ENCODE data around the gene DAP. TPM values are rescaled to one million over a fixed set of nuclear protein-coding genes. Genes with fewer than 3 reads are reported as not detected.

The DAP gene
- total and polyA plus RNA-seq, 4 donors: 49.9 to 131 (median 70.3) TPM

DNA sequence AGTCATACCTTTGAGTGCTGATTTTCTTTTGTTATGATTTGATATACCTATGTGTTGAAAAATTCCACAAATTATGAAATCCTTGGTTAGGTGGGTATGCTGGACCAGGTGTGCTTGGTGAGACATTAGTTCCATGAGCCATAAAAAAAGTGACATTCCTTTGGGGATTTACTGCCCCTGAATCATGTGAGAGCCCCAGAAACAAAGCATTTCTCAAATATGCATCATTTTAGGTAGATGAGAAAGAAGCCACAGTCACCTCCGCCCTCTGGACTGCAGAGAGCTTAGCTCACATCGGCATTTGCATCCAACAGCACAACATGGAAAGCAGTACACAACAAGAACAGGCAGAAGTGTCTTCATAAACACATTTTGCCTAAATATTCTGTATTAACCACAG, 55.3 kb downstream of the DAP start:
- Histone ChIP-seq H3K9me3 (ENCODE audit: control insufficient read depth in 4 of 4, insufficient read depth in 3 of 4, low read length in 3 of 4) (no peaks in the 10 kb centered on the region), H3K9ac (ENCODE audit: insufficient read depth in 1 of 2, low read length in 2 of 2) (no peak overlapping the region), H3K4me1 (ENCODE audit: control insufficient read depth in 5 of 5, insufficient read depth in 5 of 5, low read length in 5 of 5) (peaks cover 0 to 14% (median 0%) of the 10 kb centered on the region in 5 donors), H3K27me3 (ENCODE audit: control insufficient read depth in 3 of 3, insufficient read depth in 3 of 3, low read length in 2 of 3) (no peaks in the 10 kb centered on the region), H3K27ac (ENCODE audit: low read depth in 1 of 2, low read length in 1 of 2) (no peak overlapping the region), H3K4me3 (no peak overlapping the region), H3K36me3 (ENCODE audit: control insufficient read depth in 4 of 4, insufficient read depth in 4 of 4, low read length in 4 of 4) (peaks cover 0 to 6% (median 0%) of the 10 kb centered on the region in 4 donors)
- TF ChIP-seq, protein P1, sequence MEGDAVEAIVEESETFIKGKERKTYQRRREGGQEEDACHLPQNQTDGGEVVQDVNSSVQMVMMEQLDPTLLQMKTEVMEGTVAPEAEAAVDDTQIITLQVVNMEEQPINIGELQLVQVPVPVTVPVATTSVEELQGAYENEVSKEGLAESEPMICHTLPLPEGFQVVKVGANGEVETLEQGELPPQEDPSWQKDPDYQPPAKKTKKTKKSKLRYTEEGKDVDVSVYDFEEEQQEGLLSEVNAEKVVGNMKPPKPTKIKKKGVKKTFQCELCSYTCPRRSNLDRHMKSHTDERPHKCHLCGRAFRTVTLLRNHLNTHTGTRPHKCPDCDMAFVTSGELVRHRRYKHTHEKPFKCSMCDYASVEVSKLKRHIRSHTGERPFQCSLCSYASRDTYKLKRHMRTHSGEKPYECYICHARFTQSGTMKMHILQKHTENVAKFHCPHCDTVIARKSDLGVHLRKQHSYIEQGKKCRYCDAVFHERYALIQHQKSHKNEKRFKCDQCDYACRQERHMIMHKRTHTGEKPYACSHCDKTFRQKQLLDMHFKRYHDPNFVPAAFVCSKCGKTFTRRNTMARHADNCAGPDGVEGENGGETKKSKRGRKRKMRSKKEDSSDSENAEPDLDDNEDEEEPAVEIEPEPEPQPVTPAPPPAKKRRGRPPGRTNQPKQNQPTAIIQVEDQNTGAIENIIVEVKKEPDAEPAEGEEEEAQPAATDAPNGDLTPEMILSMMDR (IDR thresholded peaks at IDR 0.05; ENCODE audit: control extremely low read depth, extremely low read depth): no peak
- 95 to 98% methylated on average over 2 of the region's 2 CpGs for WGBS, 2 donors
- DNase-seq (no peak), ATAC-seq (ENCODE audit: insufficient read depth, low FRiP score) (no peak)

DNA sequence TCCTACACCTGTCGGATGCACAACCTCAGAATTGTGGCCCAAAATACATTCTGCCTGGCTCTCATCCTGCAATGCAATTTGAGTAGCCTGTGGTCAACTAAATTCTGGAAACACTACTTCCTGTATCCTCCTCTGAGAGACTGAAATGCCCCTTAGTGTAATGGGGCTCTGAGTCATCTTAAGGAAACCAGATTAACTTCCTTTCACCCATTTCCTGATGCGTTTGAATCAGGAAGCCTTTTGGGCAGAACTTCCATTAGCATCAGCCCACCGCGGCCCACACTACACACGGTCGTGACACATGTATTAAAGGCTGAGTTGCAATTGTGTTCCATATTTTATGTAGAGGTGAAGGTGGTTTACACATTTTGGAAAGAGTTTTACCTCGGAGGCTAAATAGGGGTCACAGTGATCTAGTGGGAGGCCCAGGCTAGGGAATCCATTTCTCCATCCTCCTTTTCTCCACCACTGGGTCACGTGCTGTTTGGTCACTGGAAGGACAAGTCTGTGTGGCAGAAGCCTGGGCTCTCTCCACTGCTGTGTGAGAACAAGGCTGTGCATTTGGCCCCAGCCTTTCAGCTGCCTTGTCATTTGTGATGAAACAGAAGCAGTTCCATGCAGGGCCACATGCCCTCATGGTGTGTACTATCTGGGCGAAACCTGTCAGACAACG, 55.9 kb downstream of the DAP start:
- peaks cover 0 to 4% (median under 1%) of the 10 kb centered on the region in 4 donors for H3K36me3 ChIP-seq (ENCODE audit: control insufficient read depth in 4 of 4, insufficient read depth in 4 of 4, low read length in 4 of 4)
- peak overlapping the region in 1 of 2 donors; percentile 31 for H3K27ac ChIP-seq (ENCODE audit: low read depth in 1 of 2, low read length in 1 of 2)
- H3K27me3 ChIP-seq (ENCODE audit: control insufficient read depth in 3 of 3, insufficient read depth in 3 of 3, low read length in 2 of 3): no peaks in the 10 kb centered on the region
- DNase-seq: no peak
- no peak overlapping the region for H3K9ac ChIP-seq (ENCODE audit: insufficient read depth in 1 of 2, low read length in 2 of 2)
- ATAC-seq (ENCODE audit: insufficient read depth, low FRiP score): peak; percentile 61
- H3K4me1 ChIP-seq (ENCODE audit: control insufficient read depth in 5 of 5, insufficient read depth in 5 of 5, low read length in 5 of 5): peaks cover 0 to 14% (median 0%) of the 10 kb centered on the region in 5 donors
- TF ChIP-seq, protein P1 (IDR thresholded peaks at IDR 0.05; ENCODE audit: control extremely low read depth, extremely low read depth): no peak
- WGBS, 2 donors: 43 to 58% methylated on average over 10 of the region's 10 CpGs
- H3K9me3 ChIP-seq (ENCODE audit: control insufficient read depth in 4 of 4, insufficient read depth in 3 of 4, low read length in 3 of 4): no peaks in the 10 kb centered on the region
- no peak overlapping the region for H3K4me3 ChIP-seq

DNA sequence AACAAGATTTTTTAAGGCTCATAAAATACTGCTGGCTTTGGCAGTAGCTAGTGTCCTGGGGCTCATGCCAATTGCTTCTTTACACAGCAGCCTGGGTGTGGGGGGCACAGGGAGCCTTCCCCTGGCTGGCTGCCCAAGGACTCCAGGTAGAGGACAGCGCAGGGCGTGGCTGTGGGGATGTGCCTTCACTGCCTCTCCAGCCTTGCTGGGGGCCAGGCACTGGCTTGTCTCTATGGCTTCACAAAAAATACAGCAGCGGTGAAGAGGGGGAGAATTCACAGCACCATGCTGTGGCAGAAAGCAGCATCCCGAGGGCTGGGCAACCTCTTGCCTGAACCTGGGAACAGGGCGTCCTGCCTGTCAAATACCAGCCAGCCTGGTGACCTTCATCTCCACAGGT, 57.4 kb downstream of the DAP start:
- ATAC-seq (ENCODE audit: insufficient read depth, low FRiP score) (no peak), DNase-seq (no peak)
- Histone ChIP-seq H3K4me1 (ENCODE audit: control insufficient read depth in 5 of 5, insufficient read depth in 5 of 5, low read length in 5 of 5) (peaks cover 0 to 14% (median 0%) of the 10 kb centered on the region in 5 donors), H3K27me3 (ENCODE audit: control insufficient read depth in 3 of 3, insufficient read depth in 3 of 3, low read length in 2 of 3) (no peaks in the 10 kb centered on the region), H3K9me3 (ENCODE audit: control insufficient read depth in 4 of 4, insufficient read depth in 3 of 4, low read length in 3 of 4) (no peaks in the 10 kb centered on the region), H3K27ac (ENCODE audit: low read depth in 1 of 2, low read length in 1 of 2) (peak overlapping the region in 1 of 2 donors; percentile 63), H3K36me3 (ENCODE audit: control insufficient read depth in 4 of 4, insufficient read depth in 4 of 4, low read length in 4 of 4) (peaks cover 0 to 4% (median 2%) of the 10 kb centered on the region in 4 donors), H3K4me3 (no peak overlapping the region), H3K9ac (ENCODE audit: insufficient read depth in 1 of 2, low read length in 2 of 2) (no peak overlapping the region)
- TF ChIP-seq, protein P1 (IDR thresholded peaks at IDR 0.05; ENCODE audit: control extremely low read depth, extremely low read depth): no peak
- 82 to 84% methylated on average over 5 of the region's 5 CpGs for WGBS, 2 donors
